ENCODE results near the gene PHOX2A. TPM values are rescaled to one million over a fixed set of nuclear protein-coding genes. Genes with fewer than 3 reads are reported as not detected.

Gene PHOX2A
- total and polyA plus RNA-seq, 2 donors (not counting 1 experiment from before 2014, with no cell fraction given) = not detected

DNA sequence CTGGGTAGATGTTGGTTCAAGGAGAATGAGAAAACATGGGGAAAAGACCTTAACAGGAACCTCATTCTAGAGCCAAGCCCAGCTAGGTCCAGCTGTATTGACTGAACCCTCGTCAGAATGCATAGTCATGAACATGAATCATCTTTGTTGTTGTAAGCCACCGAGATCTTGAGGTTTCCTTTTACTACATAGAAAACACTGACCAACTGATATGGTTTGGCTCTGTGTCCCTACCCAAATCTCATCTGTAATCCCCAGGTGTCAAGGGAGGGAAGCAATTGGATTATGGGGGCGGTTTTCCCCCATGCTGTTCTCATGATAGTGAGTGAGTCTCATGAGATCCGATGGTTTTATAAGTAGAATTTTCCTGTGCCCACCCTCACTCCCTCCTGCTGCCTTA is 19.4 kb upstream of the PHOX2A start:
- ATAC-seq (ENCODE audit: low read depth) = no peak
- ChIA-PET POLR2A (no interaction called here), CTCF (no interaction called here)
- H3K27me3 ChIP-seq (replicated peaks in 1 of 4; ENCODE audit: control extremely low read depth in 1 of 4, control insufficient read depth in 3 of 4, insufficient read depth in 4 of 4, low read length in 3 of 4) = peaks cover 0 to 7% (median 3%) of the 10 kb centered on the region in 4 experiments
- no peak overlapping the region for H2AFZ ChIP-seq (ENCODE audit: insufficient read depth, low read depth, low read length, poor library complexity, severe bottlenecking)
- Mint-ChIP-seq H3K27me3 (peaks cover 48% of the 10 kb centered on the region), H3K4me1 (no peaks in the 10 kb centered on the region), H3K9me3 (ENCODE audit: insufficient read depth) (no peaks in the 10 kb centered on the region), H3K4me3 (no peak overlapping the region), H3K27ac (no peak overlapping the region)
- H3K4me2 ChIP-seq (replicated peaks; ENCODE audit: low read depth, low read length, poor library complexity, severe bottlenecking) = no peak overlapping the region
- no peaks in the 10 kb centered on the region for H4K20me1 ChIP-seq (ENCODE audit: control insufficient read depth, insufficient read depth, low read length, poor library complexity, severe bottlenecking)
- WGBS (ENCODE audit: insufficient coverage) = 10% methylated on average over 2 of the region's 4 CpGs
- no peak for DNase-seq
- no peak overlapping the region for H3K27ac ChIP-seq (ENCODE audit: low read length in 2 of 2)
- intact Hi-C loops (cut with micrococcal nuclease) = no loop called here
- H3K4me3 ChIP-seq (ENCODE audit: control extremely low read depth in 1 of 5, extremely low read depth in 1 of 5, insufficient read depth in 1 of 5, low read depth in 2 of 5, low read length in 4 of 5) = no peak overlapping the region
- H3K36me3 ChIP-seq (replicated peaks in 1 of 2; ENCODE audit: control extremely low read depth in 1 of 2, control insufficient read depth in 1 of 2, extremely low read depth in 1 of 2, insufficient read depth in 2 of 2, low read length in 1 of 2) = no peaks in the 10 kb centered on the region
- TF ChIP-seq, protein P1, sequence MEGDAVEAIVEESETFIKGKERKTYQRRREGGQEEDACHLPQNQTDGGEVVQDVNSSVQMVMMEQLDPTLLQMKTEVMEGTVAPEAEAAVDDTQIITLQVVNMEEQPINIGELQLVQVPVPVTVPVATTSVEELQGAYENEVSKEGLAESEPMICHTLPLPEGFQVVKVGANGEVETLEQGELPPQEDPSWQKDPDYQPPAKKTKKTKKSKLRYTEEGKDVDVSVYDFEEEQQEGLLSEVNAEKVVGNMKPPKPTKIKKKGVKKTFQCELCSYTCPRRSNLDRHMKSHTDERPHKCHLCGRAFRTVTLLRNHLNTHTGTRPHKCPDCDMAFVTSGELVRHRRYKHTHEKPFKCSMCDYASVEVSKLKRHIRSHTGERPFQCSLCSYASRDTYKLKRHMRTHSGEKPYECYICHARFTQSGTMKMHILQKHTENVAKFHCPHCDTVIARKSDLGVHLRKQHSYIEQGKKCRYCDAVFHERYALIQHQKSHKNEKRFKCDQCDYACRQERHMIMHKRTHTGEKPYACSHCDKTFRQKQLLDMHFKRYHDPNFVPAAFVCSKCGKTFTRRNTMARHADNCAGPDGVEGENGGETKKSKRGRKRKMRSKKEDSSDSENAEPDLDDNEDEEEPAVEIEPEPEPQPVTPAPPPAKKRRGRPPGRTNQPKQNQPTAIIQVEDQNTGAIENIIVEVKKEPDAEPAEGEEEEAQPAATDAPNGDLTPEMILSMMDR (IDR thresholded peaks at IDR 0.05) = no peak
- no peak for TF ChIP-seq EZH2 (IDR thresholded peaks at IDR 0.05; ENCODE audit: borderline replicate concordance, insufficient read depth, low read depth, low read length, poor library complexity, severe bottlenecking)
- H3K79me2 ChIP-seq (ENCODE audit: control insufficient read depth, insufficient read depth, low read length) = no peaks in the 10 kb centered on the region
- no peaks in the 10 kb centered on the region for H3K9me3 ChIP-seq (ENCODE audit: control extremely low read depth in 1 of 3, control insufficient read depth in 2 of 3, insufficient read depth in 1 of 3, low read length in 2 of 3)
- H3K4me1 ChIP-seq (ENCODE audit: control insufficient read depth in 2 of 2, insufficient read depth in 2 of 2, low read length in 2 of 2) = no peaks in the 10 kb centered on the region
- H3K9ac ChIP-seq (ENCODE audit: low read length) = no peak overlapping the region

DNA sequence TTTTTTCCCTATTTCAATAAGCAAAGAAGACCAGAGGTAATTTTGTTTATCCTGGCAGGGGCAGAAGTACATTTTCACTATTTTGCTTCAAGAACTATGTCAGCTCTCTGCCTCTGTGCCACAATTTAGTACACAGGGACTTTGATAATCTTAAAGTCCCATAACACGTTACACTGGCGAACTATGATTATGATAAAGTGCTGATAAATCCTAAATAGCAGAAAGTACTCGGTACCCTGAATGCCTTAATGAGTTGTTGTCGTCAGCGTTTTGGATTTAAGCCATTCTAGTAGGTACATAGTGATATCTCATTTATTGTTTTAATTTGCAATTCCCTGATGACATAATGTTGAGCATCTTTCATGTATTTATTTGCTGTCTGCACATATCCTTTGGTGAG is 16.6 kb upstream of the PHOX2A start:
- Histone ChIP-seq H3K4me2 (replicated peaks; ENCODE audit: low read depth, low read length, poor library complexity, severe bottlenecking) (no peak overlapping the region), H3K27me3 (replicated peaks in 1 of 4; ENCODE audit: control extremely low read depth in 1 of 4, control insufficient read depth in 3 of 4, insufficient read depth in 4 of 4, low read length in 3 of 4) (peaks cover 0 to 7% (median 0%) of the 10 kb centered on the region in 4 experiments), H3K36me3 (replicated peaks in 1 of 2; ENCODE audit: control extremely low read depth in 1 of 2, control insufficient read depth in 1 of 2, extremely low read depth in 1 of 2, insufficient read depth in 2 of 2, low read length in 1 of 2) (no peaks in the 10 kb centered on the region), H3K9me3 (ENCODE audit: control extremely low read depth in 1 of 3, control insufficient read depth in 2 of 3, insufficient read depth in 1 of 3, low read length in 2 of 3) (no peaks in the 10 kb centered on the region), H3K4me1 (ENCODE audit: control insufficient read depth in 2 of 2, insufficient read depth in 2 of 2, low read length in 2 of 2) (no peaks in the 10 kb centered on the region), H2AFZ (ENCODE audit: insufficient read depth, low read depth, low read length, poor library complexity, severe bottlenecking) (no peak overlapping the region), H4K20me1 (ENCODE audit: control insufficient read depth, insufficient read depth, low read length, poor library complexity, severe bottlenecking) (no peaks in the 10 kb centered on the region), H3K27ac (ENCODE audit: low read length in 2 of 2) (no peak overlapping the region), H3K9ac (ENCODE audit: low read length) (no peak overlapping the region), H3K79me2 (ENCODE audit: control insufficient read depth, insufficient read depth, low read length) (no peaks in the 10 kb centered on the region), H3K4me3 (ENCODE audit: control extremely low read depth in 1 of 5, extremely low read depth in 1 of 5, insufficient read depth in 1 of 5, low read depth in 2 of 5, low read length in 4 of 5) (no peak overlapping the region)
- H3K4me3 Mint-ChIP-seq = no peak overlapping the region
- no peak for TF ChIP-seq EZH2 (IDR thresholded peaks at IDR 0.05; ENCODE audit: borderline replicate concordance, insufficient read depth, low read depth, low read length, poor library complexity, severe bottlenecking)
- TF ChIP-seq, protein P1 (IDR thresholded peaks at IDR 0.05) = no peak
- ATAC-seq (ENCODE audit: low read depth) = no peak
- DNase-seq = no peak
- H3K27ac Mint-ChIP-seq = no peak overlapping the region
- no CpG with 5 or more reads among the region's 5 CpGs for WGBS (ENCODE audit: insufficient coverage)
- no peaks in the 10 kb centered on the region for H3K9me3 Mint-ChIP-seq (ENCODE audit: insufficient read depth)
- H3K4me1 Mint-ChIP-seq = no peaks in the 10 kb centered on the region
- POLR2A ChIA-PET = no interaction called here
- intact Hi-C loops (cut with micrococcal nuclease) = no loop called here
- CTCF ChIA-PET = interaction anchor here (0.9 kb wide), 1 partner anchor 169 kb away, joined by 3 read pairs; no protein-coding TSS in a partner anchor
- H3K27me3 Mint-ChIP-seq = peaks cover 39% of the 10 kb centered on the region
